ENCODE results near the gene GALNT9.

DNA sequence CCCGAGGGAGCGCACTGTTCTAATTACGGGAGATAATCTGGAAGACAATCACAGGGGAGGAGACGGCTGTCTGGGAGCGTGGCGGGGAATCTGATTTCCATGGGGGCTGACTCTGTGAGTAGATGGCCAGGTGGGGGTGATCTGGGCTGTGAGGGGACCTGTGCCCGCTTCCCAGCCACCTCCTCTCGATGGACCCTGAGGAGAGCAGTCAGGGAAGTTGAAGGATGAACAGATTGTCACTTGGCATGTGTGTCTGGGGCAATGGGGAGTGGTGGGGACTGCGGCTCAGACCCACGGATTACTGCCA, 22.6 kb downstream of the GALNT9 start:
- no peak for TF ChIP-seq EZH2 (IDR thresholded peaks at IDR 0.05; ENCODE audit: insufficient read depth, poor library complexity, severe bottlenecking)
- no peak for TF ChIP-seq EZH2phosphoT487 (IDR thresholded peaks at IDR 0.05; ENCODE audit: insufficient read depth, low read depth)
